Measurements from ENCODE around the gene TTC19. TPM values are rescaled to one million over a fixed set of nuclear protein-coding genes. Genes with fewer than 3 reads are reported as not detected.

Gene TTC19
- total RNA-seq, 2 donors from 2014 or later, result 64.1 to 75.8 TPM

DNA sequence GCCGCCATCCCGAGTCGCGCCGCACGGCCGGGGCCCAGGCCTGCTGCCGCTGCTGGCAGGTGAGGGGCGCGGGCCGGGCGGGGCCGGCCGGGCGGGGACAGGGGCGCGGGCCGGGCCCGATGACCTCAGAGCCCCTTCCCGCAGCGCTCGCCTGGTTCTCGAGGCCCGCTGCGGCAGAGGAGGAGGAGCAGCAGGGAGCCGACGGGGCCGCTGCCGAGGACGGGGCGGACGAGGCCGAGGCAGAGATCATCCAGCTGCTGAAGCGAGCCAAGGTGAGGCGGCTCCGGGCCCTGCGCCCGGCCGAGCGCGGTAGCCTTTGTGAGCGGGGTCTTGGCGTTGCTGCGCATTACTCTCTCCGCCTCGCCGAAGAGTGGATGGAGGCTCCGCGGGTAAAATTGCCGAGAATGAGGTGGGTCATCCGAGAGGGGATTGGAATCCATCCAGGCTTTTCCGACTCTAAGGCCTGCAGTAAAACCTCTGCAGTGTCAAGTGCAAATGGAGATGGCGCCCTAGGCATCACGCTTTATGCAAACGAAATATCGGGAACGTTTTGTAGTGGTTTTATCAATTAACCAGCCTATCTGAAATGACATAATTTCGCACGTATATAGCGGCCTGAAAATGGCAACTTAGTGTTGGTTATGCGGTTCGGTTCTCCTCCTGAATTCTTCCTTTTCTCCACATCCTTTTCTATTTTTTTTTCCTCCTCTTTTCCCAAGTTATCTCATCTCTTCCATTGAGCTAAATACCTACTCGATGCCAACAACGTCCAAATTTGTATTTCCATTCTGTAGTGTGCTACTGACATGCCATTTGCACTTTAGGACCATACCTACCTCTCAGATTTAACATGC lies 577 bp downstream of the TTC19 start:
- DNase-seq, result peak in 3 of 4 donors; percentile 58 to 70 (median 63)
- H3K4me3 ChIP-seq, result peak overlapping the region; percentile 36 to 44
- peaks cover 17% of the 10 kb centered on the region for H3K4me1 ChIP-seq
- H3K9me3 ChIP-seq, result no peaks in the 10 kb centered on the region
- peak overlapping the region; percentile 90 to 97 (median 92) for H3K27ac ChIP-seq
- ATAC-seq, result peak; percentile 55
- peaks cover 0 to 14% of the 10 kb centered on the region in 2 donors for H3K36me3 ChIP-seq (replicated peaks in 1 of 2; ENCODE audit: insufficient read depth in 1 of 2, low read depth in 2 of 2)
- H3K27me3 ChIP-seq, result no peaks in the 10 kb centered on the region
- intact Hi-C loops (cut with DNase I), result no loop called here
- TF ChIP-seq, protein P1, sequence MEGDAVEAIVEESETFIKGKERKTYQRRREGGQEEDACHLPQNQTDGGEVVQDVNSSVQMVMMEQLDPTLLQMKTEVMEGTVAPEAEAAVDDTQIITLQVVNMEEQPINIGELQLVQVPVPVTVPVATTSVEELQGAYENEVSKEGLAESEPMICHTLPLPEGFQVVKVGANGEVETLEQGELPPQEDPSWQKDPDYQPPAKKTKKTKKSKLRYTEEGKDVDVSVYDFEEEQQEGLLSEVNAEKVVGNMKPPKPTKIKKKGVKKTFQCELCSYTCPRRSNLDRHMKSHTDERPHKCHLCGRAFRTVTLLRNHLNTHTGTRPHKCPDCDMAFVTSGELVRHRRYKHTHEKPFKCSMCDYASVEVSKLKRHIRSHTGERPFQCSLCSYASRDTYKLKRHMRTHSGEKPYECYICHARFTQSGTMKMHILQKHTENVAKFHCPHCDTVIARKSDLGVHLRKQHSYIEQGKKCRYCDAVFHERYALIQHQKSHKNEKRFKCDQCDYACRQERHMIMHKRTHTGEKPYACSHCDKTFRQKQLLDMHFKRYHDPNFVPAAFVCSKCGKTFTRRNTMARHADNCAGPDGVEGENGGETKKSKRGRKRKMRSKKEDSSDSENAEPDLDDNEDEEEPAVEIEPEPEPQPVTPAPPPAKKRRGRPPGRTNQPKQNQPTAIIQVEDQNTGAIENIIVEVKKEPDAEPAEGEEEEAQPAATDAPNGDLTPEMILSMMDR (IDR thresholded peaks at IDR 0.05), result no peak
- no peak for TF ChIP-seq POLR2A (IDR thresholded peaks at IDR 0.05)
- WGBS, 2 donors, result 1% methylated on average over 30 to 50 of the region's 64 CpGs

DNA sequence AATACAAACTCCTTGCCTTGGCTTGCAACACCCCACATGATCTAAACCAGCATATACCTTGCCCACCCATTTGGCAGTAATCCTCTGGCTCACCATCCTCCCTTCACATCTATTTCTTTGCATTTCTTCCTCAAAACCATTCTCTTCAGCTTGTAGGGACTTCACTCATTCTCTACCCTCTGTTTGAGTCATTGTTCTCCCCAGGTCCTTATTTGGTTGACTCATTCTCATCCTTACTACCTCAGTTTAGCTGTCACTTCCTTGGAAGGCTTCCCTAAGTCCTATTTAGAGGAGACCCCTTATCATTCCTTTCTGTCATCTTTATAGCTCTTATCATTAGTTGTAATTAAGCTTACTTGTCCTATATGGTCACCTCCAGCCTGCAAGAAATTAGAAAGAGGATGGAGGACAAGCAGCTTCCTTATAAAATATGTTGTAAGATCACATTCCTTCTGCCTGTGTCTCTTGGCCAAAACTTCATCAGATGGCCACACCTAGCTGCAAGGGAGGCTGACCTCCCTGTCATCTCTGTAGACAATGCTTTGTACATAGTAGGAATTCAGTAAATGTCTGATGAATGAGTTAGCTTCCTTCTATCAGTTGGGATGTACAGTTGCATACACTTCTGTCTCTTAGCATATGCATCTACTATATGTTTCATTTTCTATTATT lies 1.7 kb downstream of the TTC19 start:
- DNase-seq, result no peak
- H3K4me3 ChIP-seq, result no peak overlapping the region

DNA sequence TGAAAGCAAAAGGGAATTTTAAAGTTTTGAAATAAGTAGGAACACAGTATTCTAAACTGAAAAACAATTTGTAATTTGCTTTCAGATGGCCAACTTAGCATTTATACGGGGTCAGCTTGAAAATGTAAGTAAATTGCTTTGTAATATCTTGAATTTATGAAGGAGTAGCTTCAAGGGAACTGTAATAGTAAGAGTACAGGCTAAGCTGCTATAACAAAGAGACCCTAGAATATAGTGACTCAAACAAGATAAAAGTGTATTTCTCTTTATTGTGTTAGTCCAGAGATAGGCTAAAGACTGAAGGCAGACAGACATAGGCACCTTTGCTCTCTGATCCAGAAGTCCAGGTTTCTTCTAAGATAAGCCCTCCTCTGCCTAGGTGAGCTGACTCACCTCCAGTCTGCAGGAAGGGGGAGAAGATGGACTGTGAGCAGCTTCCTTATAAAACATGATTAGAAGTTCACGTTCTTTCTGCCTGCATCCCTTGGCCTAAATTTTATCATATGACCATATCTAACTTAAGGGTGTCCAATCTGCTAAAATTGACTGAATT lies 3.2 kb downstream of the TTC19 start:
- H3K36me3 ChIP-seq (replicated peaks in 1 of 2; ENCODE audit: insufficient read depth in 1 of 2, low read depth in 2 of 2), result peaks cover 0 to 19% of the 10 kb centered on the region in 2 donors
- intact Hi-C loops (cut with DNase I), result no loop called here

More for the DNA sequence above, 1.7 kb downstream of the TTC19 start:
- H3K4me1 ChIP-seq, result peaks cover 17% of the 10 kb centered on the region
- intact Hi-C loops (cut with DNase I), result no loop called here
- no peaks in the 10 kb centered on the region for H3K9me3 ChIP-seq
- TF ChIP-seq, protein P1 (IDR thresholded peaks at IDR 0.05), result no peak
- no peak for TF ChIP-seq POLR2A (IDR thresholded peaks at IDR 0.05)
- H3K27ac ChIP-seq, result peak overlapping the region in 1 of 4 donors; percentile 91
- ATAC-seq, result no peak
- H3K27me3 ChIP-seq, result no peaks in the 10 kb centered on the region
- H3K36me3 ChIP-seq (replicated peaks in 1 of 2; ENCODE audit: insufficient read depth in 1 of 2, low read depth in 2 of 2), result peaks cover 0 to 18% of the 10 kb centered on the region in 2 donors

DNA sequence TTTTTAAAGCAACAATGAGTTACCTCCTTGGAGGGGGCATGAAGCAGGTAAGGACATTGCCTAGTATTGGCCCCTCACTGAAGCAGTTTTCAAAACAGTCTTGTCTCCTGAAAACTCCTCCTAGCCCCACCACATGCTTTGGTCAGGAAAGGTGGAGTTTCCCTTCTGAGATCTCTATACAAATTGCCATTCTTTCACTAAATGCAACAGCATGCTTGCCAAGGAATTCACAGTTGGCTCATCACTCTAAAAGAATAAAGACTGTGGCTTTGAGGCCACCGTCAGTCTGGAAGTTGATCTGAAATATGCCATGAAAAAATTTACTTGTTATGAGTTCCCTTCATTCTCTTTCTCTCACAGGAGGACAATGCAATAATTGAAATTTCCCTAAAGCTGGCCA lies 4.2 kb downstream of the TTC19 start:
- intact Hi-C loops (cut with DNase I), result no loop called here
- no peak overlapping the region for H3K4me3 ChIP-seq
- no peaks in the 10 kb centered on the region for H3K27me3 ChIP-seq
- 71 to 80% methylated on average over 1 of the region's 1 CpG for WGBS, 2 donors
- no peak for ATAC-seq
- no peaks in the 10 kb centered on the region for H3K9me3 ChIP-seq
- DNase-seq, result no peak
- TF ChIP-seq, protein P1 (IDR thresholded peaks at IDR 0.05), result no peak
- no peak for TF ChIP-seq POLR2A (IDR thresholded peaks at IDR 0.05)
- peaks cover 0 to 27% of the 10 kb centered on the region in 2 donors for H3K36me3 ChIP-seq (replicated peaks in 1 of 2; ENCODE audit: insufficient read depth in 1 of 2, low read depth in 2 of 2)
- H3K4me1 ChIP-seq, result peaks cover 12% of the 10 kb centered on the region
- no peak overlapping the region for H3K27ac ChIP-seq

More for the DNA sequence above, 3.2 kb downstream of the TTC19 start:
- no peak for DNase-seq
- H3K27me3 ChIP-seq, result no peaks in the 10 kb centered on the region
- H3K4me1 ChIP-seq, result peaks cover 17% of the 10 kb centered on the region
- no peak overlapping the region for H3K27ac ChIP-seq
- TF ChIP-seq, protein P1 (IDR thresholded peaks at IDR 0.05), result no peak
- no peak for TF ChIP-seq POLR2A (IDR thresholded peaks at IDR 0.05)
- ATAC-seq, result no peak
- 90 to 91% methylated on average over 2 of the region's 2 CpGs for WGBS, 2 donors
- H3K9me3 ChIP-seq, result no peaks in the 10 kb centered on the region
- H3K4me3 ChIP-seq, result no peak overlapping the region

Measured in body of pancreas (tissue), 4 donors.